GM18951 (cell line): ENCODE measurements around the gene APBB2.

Experiments used
- POLR2A ChIP-seq: IDR thresholded peaks from 4 replicates; pipeline ENCODE4 v1.6.1; 2011; ENCODE audit warnings: mild to moderate bottlenecking; ENCODE audit not compliant: insufficient read length, insufficient read depth; ENCODE audit errors: extremely low read depth
- in situ Hi-C: fragments of 300-500 bp; cut with MboI; formaldehyde crosslinking; loops from one replicate; pipeline ENCODE4 v1.12.0; 2022; ENCODE audit warnings: low sequenced_read_pairs, mixed read lengths, inconsistent platforms; ENCODE audit not compliant: unreplicated experiment

APBB2 gene

DNA sequence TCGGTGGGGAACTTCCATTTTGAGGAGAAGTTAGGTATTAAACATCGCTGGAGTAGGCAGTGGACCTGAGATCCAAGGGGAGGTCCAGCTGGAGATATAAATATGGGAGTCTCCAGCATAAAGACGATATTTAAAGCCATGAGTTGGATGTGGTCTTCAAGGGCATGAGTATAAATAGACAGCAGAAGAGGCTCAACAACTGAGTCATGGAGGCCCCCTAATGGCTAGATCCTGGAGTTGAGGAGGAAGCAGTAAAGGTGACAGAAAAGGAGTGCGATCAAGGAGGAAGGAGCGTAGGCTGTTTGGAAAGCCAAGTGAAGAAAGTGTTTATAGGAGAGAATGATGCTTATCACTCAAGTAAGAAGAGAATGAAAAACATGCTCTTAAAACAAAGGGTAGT, 18.1 kb upstream of the APBB2 start:
- no peak for TF ChIP-seq POLR2A
- in situ Hi-C loops: no loop called here

GRCh38 chr4:41227902-41228301, 13.6 kb upstream of the APBB2 start:
- TF ChIP-seq POLR2A: no peak
- in situ Hi-C loops: no loop called here

DNA sequence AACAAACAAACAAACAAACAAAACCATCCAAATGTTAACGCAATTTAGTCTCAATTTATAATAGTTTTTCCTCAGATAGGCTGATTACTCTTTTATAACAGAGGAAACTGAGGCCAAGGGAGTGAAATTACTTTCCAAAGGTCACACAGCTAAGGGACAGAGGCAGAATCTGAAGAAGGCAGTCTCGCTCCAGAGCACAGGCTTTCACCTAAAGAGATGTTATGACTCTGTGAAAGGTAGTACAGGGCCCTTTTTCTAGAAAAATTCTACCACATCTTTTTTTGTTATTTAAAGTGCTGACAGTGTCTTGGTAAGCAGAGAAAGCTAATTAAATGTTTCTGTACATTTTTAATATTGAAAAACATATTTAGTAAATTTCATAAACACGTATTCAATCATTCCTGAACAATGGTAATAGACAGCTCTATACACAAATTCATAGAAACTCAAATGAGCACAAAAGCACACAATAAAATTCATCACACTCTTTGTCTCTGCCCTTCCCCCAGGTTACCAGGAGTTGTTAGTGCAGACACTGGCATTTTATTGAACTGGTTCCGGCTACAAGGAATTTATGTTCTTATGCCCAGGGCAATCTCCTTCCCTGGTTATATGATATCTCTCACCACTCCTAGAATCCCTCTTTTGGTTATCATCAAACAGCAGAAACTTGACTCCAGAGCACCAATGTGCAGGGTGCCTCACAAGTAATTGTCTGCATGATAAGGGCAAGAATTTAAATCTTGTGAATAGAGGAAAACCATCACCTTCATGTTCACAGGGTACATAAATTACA, 7.7 kb upstream of the APBB2 start:
- in situ Hi-C loops: no loop called here
- TF ChIP-seq POLR2A: no peak

DNA sequence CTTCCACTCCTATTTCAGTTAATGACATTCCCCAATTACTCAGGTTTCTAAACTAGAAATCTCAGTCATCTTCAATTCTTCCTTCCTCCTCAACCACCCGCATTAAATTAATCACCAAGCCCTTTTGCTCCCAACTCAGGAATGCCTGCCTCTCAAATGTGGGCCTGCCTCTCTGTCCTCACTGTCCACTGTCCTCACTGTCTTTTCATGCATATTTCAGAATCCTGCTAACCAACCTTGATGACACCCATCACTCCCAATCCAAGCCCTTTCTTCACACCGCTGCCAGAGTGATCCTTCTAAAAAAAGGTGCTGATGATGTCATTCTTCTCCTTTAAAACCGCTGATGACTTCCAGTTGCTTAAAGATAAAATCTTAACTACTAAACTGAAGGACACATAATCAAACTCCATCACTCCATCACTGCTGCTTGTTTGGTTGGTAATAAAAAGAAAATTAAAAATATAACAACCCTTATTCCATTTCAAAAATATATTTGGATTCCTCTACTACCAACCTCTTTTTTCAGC, 5.1 kb upstream of the APBB2 start:
- in situ Hi-C loops: loop anchor here (5.0 kb wide), 1 partner anchor 247 kb away; no protein-coding TSS in a partner anchor
- no peak for TF ChIP-seq POLR2A

- in situ Hi-C loops: loop anchor here (5.0 kb wide), 1 partner anchor 246 kb away; no protein-coding TSS in a partner anchor
Measured at GRCh38 chr4:41218703-41219102, 4.4 kb upstream of the APBB2 start.

GRCh38 chr4:41217374-41217773, 3.0 kb upstream of the APBB2 start:
- TF ChIP-seq POLR2A: no peak
- in situ Hi-C loops: loop anchor here (5.0 kb wide), 1 partner anchor 245 kb away; no protein-coding TSS in a partner anchor

More at GRCh38 chr4:41218703-41219102, 4.4 kb upstream of the APBB2 start:
- no peak for TF ChIP-seq POLR2A

- in situ Hi-C loops: loop anchor here (5.0 kb wide), 1 partner anchor 245 kb away; no protein-coding TSS in a partner anchor
Measured at GRCh38 chr4:41217020-41217333, 2.6 kb upstream of the APBB2 start.

GRCh38 chr4:41216294-41217019, 2.1 kb upstream of the APBB2 start:
- peak; percentile 80 for TF ChIP-seq POLR2A
- in situ Hi-C loops: loop anchor here (5.0 kb wide), 1 partner anchor 244 kb away; no protein-coding TSS in a partner anchor

More at GRCh38 chr4:41217020-41217333, 2.6 kb upstream of the APBB2 start:
- TF ChIP-seq POLR2A: no peak

- no peak for TF ChIP-seq POLR2A
- in situ Hi-C loops: loop anchor here (5.0 kb wide), 1 partner anchor 244 kb away; no protein-coding TSS in a partner anchor
Measured at GRCh38 chr4:41215969-41216293, 1.6 kb upstream of the APBB2 start.

GRCh38 chr4:41215155-41215554, 813 bp upstream of the APBB2 start:
- in situ Hi-C loops: loop anchor here (5.0 kb wide), 1 partner anchor 243 kb away; no protein-coding TSS in a partner anchor
- TF ChIP-seq POLR2A: no peak

DNA sequence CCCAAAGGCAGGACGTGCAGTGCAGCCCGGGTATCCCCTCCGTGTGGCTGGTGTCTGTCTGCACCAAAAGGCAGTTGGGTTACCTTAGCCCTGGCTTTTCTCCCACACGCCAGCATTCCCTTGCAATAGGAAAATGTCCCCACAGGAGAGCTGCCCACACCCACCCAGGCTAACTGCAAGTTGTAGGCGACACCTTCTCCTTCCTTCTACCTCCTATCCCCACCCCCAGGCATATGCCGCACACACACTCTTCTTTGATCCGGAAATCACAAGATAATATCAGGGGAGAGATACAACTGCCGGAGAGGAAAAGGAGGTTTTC, 444 bp upstream of the APBB2 start:
- in situ Hi-C loops: loop anchor here (5.0 kb wide), 1 partner anchor 242 kb away; no protein-coding TSS in a partner anchor

DNA sequence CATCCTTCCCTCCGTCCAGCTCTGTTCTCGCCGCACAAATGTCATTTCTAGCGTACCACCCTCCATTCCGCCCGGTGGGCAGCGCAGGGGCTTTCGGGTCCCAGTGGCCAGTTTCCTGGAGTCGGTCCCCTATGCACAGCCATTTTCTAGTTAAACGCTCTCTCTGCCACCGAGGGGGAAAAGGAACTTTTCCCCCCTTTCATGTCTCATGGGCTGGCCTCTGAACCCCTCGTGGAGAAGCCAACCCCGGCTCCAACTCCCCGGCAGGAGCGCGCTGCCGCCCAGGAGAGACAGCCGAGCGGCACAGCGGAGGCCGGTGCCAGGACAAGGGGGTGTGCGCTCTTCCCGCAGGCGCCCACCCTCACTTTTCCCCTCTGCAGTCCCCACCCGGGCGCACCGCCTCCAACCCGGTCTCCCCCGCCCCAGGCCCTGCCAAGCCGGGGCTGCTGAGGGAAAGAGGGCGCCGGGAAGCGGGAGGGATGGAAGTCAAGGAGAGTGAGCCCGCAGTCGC, 662 bp downstream of the APBB2 start:
- TF ChIP-seq POLR2A: no peak
- in situ Hi-C loops: no loop called here

More for the DNA sequence above, 444 bp upstream of the APBB2 start:
- TF ChIP-seq POLR2A: no peak

DNA sequence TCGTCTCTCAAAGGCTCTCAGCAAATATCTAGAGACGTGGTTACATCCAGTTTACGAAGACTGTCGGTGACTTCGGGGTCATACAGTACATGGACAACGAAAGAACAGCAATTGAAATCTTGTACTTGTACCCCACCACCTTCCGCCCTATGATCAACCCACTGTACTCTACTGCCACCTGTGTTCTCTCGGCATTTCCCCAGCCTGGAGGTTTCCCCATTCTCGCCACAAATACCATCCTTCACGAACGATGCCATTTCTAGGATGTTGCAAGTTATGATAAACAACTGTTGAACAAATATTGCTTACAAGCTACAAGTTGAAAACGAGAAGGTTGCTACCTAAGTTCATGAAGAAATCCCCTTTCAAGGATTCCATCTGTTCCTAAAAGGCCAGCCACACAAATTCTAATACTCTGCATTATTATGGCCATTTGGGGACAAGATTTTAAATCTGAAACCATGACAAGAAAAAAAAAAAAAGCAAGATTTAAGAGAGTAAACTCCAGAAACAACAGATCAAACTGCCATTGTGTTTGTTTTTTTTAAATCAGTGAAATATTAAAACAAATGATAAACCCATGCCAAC, 1.6 kb downstream of the APBB2 start:
- TF ChIP-seq POLR2A: no peak
- in situ Hi-C loops: no loop called here
